HepG2 (cell line): ENCODE results near the gene PRKAG3.

Source experiments
- RERE ChIP-seq: IDR thresholded peaks from 2 replicates; pipeline ENCODE4 v1.6.1; 2016; ENCODE audit warnings: low read depth, missing genetic modification reagents, missing compliant biosample characterization
- REXO4 ChIP-seq: sonication (generic); formaldehyde crosslinking; IDR thresholded peaks from 2 replicates; pipeline ENCODE4 v1.8.0; 2022; ENCODE audit warnings: missing genetic modification reagents, mild to moderate bottlenecking, borderline replicate concordance
- TF ChIP-seq, protein P1 (sequence below): sonication (generic); formaldehyde crosslinking; IDR thresholded peaks from 2 replicates; pipeline ENCODE4 v1.5.0; 2020; ENCODE audit warnings: mild to moderate bottlenecking, missing genetic modification reagents, moderate library complexity
- TF ChIP-seq, protein P2 (sequence below): sonication (generic); formaldehyde crosslinking; IDR thresholded peaks from 2 replicates; pipeline ENCODE4 v1.8.1; 2022; ENCODE audit warnings: mild to moderate bottlenecking, missing genetic modification reagents

GRCh38 chr2:218829868-218830451, 1.6 kb downstream of the PRKAG3 start:
- TF ChIP-seq REXO4 (CRISPR knock-in tag) (no peak), RERE (CRISPR knock-in tag) (no peak)
- TF ChIP-seq, protein P1, sequence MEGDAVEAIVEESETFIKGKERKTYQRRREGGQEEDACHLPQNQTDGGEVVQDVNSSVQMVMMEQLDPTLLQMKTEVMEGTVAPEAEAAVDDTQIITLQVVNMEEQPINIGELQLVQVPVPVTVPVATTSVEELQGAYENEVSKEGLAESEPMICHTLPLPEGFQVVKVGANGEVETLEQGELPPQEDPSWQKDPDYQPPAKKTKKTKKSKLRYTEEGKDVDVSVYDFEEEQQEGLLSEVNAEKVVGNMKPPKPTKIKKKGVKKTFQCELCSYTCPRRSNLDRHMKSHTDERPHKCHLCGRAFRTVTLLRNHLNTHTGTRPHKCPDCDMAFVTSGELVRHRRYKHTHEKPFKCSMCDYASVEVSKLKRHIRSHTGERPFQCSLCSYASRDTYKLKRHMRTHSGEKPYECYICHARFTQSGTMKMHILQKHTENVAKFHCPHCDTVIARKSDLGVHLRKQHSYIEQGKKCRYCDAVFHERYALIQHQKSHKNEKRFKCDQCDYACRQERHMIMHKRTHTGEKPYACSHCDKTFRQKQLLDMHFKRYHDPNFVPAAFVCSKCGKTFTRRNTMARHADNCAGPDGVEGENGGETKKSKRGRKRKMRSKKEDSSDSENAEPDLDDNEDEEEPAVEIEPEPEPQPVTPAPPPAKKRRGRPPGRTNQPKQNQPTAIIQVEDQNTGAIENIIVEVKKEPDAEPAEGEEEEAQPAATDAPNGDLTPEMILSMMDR: no peak
- TF ChIP-seq, protein P2, sequence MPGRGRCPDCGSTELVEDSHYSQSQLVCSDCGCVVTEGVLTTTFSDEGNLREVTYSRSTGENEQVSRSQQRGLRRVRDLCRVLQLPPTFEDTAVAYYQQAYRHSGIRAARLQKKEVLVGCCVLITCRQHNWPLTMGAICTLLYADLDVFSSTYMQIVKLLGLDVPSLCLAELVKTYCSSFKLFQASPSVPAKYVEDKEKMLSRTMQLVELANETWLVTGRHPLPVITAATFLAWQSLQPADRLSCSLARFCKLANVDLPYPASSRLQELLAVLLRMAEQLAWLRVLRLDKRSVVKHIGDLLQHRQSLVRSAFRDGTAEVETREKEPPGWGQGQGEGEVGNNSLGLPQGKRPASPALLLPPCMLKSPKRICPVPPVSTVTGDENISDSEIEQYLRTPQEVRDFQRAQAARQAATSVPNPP (CRISPR knock-in tag): no peak
